ENCODE data around the gene PHOX2A. TPM values are rescaled to one million over a fixed set of nuclear protein-coding genes. Genes with fewer than 3 reads are reported as not detected.

PHOX2A gene
- total RNA-seq, 1 experiment from 2014 or later, result not detected

DNA sequence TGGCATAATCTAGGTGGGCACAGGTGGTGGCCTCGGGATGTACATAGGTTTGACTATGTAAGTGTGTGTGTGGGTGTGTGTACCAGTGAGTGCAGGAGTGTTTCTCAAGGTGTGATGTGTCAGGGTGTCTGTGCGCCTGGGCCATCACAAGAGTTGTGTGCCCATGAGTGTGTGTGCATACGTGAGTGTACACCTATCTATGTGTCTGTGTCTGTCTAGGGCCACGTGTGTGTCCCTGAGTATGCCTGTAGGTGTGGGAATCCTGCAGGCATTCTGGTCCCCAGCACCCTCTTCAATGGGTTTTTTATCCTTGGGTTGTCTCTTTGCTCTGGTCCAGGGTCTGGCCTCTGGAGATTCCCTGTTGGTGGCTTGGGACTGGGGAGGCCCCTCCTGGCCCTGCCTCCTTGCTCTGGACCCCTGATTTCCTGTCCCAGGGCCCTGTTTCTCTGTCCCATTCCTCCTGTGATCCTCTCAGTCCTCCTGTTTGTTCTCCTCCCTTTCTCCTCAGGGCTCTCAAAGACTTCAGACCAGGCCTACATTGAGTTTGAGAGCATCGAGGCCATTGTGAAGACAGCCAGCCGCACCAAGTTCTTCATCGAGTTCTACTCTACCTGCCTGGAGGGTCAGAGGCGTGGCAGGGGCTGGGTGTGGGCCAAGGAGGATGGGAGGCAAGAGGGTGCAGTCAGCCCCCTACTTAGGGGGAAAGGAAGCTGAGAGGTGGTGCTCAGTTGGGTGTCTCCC, 10.0 kb downstream of the PHOX2A start:
- H3K79me2 ChIP-seq (ENCODE audit: low read depth), result no peaks in the 10 kb centered on the region
- ChIA-PET CTCF (no interaction called here), POLR2A (ENCODE audit: unreplicated experiment) (no interaction called here)
- no peak for DNase-seq
- no peak overlapping the region for H3K4me2 ChIP-seq
- peaks cover 23% of the 10 kb centered on the region for H3K36me3 ChIP-seq (ENCODE audit: low read depth)
- H3K27ac ChIP-seq, result no peak overlapping the region
- peaks cover 41% of the 10 kb centered on the region for H3F3A ChIP-seq (ENCODE audit: insufficient read depth, low read depth)
- BruUV-seq (replicated peaks), result TSS peak; percentile 16
- H3K4me1 ChIP-seq (replicated peaks; ENCODE audit: insufficient read depth), result no peaks in the 10 kb centered on the region
- no peaks in the 10 kb centered on the region for H3K27me3 ChIP-seq (ENCODE audit: insufficient read depth, low read depth)
- intact Hi-C loops (cut with micrococcal nuclease; ENCODE audit: unreplicated experiment), result no loop called here
- no peak overlapping the region for H2AFZ ChIP-seq
- peaks cover 20% of the 10 kb centered on the region for H4K20me1 ChIP-seq (ENCODE audit: insufficient read depth)
- no peaks in the 10 kb centered on the region for H3K9me3 ChIP-seq (ENCODE audit: insufficient read depth, low read depth)
- H3K4me3 ChIP-seq, result no peak overlapping the region
- TF ChIP-seq, protein P1, sequence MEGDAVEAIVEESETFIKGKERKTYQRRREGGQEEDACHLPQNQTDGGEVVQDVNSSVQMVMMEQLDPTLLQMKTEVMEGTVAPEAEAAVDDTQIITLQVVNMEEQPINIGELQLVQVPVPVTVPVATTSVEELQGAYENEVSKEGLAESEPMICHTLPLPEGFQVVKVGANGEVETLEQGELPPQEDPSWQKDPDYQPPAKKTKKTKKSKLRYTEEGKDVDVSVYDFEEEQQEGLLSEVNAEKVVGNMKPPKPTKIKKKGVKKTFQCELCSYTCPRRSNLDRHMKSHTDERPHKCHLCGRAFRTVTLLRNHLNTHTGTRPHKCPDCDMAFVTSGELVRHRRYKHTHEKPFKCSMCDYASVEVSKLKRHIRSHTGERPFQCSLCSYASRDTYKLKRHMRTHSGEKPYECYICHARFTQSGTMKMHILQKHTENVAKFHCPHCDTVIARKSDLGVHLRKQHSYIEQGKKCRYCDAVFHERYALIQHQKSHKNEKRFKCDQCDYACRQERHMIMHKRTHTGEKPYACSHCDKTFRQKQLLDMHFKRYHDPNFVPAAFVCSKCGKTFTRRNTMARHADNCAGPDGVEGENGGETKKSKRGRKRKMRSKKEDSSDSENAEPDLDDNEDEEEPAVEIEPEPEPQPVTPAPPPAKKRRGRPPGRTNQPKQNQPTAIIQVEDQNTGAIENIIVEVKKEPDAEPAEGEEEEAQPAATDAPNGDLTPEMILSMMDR (conservative IDR thresholded peaks at IDR 0.05), result no peak
- TF ChIP-seq EZH2 (IDR thresholded peaks at IDR 0.05; ENCODE audit: low read depth), result no peak
- H3K9me2 ChIP-seq (ENCODE audit: insufficient read depth), result no peaks in the 10 kb centered on the region

- Histone ChIP-seq H3K4me1 (replicated peaks; ENCODE audit: insufficient read depth) (no peaks in the 10 kb centered on the region), H3K4me3 (no peak overlapping the region), H3K4me2 (no peak overlapping the region), H3K79me2 (ENCODE audit: low read depth) (no peaks in the 10 kb centered on the region), H3K9me3 (ENCODE audit: insufficient read depth, low read depth) (no peaks in the 10 kb centered on the region), H3K27me3 (ENCODE audit: insufficient read depth, low read depth) (no peaks in the 10 kb centered on the region), H3K27ac (no peak overlapping the region), H3F3A (ENCODE audit: insufficient read depth, low read depth) (peaks cover 34% of the 10 kb centered on the region), H3K9me2 (ENCODE audit: insufficient read depth) (no peaks in the 10 kb centered on the region), H4K20me1 (ENCODE audit: insufficient read depth) (peaks cover 17% of the 10 kb centered on the region), H3K36me3 (ENCODE audit: low read depth) (peaks cover 28% of the 10 kb centered on the region), H2AFZ (no peak overlapping the region)
- TF ChIP-seq, protein P1 (conservative IDR thresholded peaks at IDR 0.05), result no peak
- no peak for TF ChIP-seq EZH2 (IDR thresholded peaks at IDR 0.05; ENCODE audit: low read depth)
- no TSS peak for BruUV-seq (replicated peaks)
- ChIA-PET CTCF (no interaction called here), POLR2A (ENCODE audit: unreplicated experiment) (no interaction called here)
- intact Hi-C loops (cut with micrococcal nuclease; ENCODE audit: unreplicated experiment), result no loop called here
- no peak for DNase-seq
Measured at GRCh38 chr11:72233056-72233772, 10.8 kb downstream of the PHOX2A start.

DNA sequence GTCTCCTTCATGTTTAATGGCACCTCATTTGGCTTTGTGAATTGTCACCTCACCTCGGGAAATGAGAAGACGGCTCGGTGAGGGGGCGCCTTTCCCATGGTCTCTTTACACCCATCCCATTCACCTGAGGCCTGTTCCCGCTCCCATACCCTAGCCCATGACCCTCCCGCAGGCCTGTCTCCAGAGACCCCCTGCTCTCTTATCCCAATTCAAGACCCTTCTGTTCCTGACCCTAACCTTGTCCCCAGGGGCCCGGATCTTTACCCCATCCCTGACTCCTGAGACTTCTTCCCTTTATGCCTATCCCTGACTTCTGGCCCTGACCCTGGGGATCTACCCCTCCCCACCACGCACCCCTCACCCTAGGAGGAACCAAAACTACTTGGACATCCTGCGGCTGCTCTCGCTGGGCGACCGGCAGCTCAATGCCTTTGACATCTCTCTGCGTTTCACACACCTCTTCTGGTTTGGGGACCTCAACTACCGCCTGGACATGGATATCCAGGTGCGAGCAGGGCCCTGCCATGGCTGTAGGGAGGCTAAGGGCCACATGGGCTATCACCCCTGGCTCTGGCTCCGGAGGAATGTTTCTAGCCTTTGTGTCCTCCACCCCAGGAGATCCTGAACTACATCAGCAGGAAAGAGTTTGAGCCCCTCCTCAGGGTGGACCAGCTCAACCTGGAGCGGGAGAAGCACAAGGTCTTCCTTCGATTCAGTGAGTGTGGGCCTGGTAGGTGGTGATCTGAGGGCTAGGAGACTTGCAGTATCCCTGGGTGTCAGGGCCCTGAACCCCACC, 11.5 kb downstream of the PHOX2A start:
- H3K4me2 ChIP-seq, result no peak overlapping the region
- no peak overlapping the region for H2AFZ ChIP-seq
- H3K9me3 ChIP-seq (ENCODE audit: insufficient read depth, low read depth), result no peaks in the 10 kb centered on the region
- H4K20me1 ChIP-seq (ENCODE audit: insufficient read depth), result peaks cover 9% of the 10 kb centered on the region
- peaks cover 24% of the 10 kb centered on the region for H3K36me3 ChIP-seq (ENCODE audit: low read depth)
- no peaks in the 10 kb centered on the region for H3K9me2 ChIP-seq (ENCODE audit: insufficient read depth)
- CTCF ChIA-PET, result no interaction called here
- H3F3A ChIP-seq (ENCODE audit: insufficient read depth, low read depth), result peaks cover 27% of the 10 kb centered on the region
- POLR2A ChIA-PET (ENCODE audit: unreplicated experiment), result no interaction called here
- no TSS peak for BruUV-seq (replicated peaks)
- TF ChIP-seq EZH2 (IDR thresholded peaks at IDR 0.05; ENCODE audit: low read depth), result no peak
- TF ChIP-seq, protein P1 (conservative IDR thresholded peaks at IDR 0.05), result no peak
- H3K4me1 ChIP-seq (replicated peaks; ENCODE audit: insufficient read depth), result no peaks in the 10 kb centered on the region
- no peak overlapping the region for H3K27ac ChIP-seq
- H3K27me3 ChIP-seq (ENCODE audit: insufficient read depth, low read depth), result no peaks in the 10 kb centered on the region
- intact Hi-C loops (cut with micrococcal nuclease; ENCODE audit: unreplicated experiment), result no loop called here
- DNase-seq, result no peak
- no peak overlapping the region for H3K4me3 ChIP-seq
- no peaks in the 10 kb centered on the region for H3K79me2 ChIP-seq (ENCODE audit: low read depth)

All from PC-9 (cell line).